Metanephros (tissue), 1 donor: ENCODE data around the gene LSM5. TPM values are rescaled to one million over a fixed set of nuclear protein-coding genes. Genes with fewer than 3 reads are reported as not detected.

Source experiments
- total RNA-seq: library from RNA; depleted of rRNA; stranded (reverse); fragments of >200 nt; gene quantifications from one replicate; pipeline ENCODE4 v1.2.3, GENCODE V29; 2014

LSM5 gene
- total RNA-seq, result 25.0 TPM

DNA sequence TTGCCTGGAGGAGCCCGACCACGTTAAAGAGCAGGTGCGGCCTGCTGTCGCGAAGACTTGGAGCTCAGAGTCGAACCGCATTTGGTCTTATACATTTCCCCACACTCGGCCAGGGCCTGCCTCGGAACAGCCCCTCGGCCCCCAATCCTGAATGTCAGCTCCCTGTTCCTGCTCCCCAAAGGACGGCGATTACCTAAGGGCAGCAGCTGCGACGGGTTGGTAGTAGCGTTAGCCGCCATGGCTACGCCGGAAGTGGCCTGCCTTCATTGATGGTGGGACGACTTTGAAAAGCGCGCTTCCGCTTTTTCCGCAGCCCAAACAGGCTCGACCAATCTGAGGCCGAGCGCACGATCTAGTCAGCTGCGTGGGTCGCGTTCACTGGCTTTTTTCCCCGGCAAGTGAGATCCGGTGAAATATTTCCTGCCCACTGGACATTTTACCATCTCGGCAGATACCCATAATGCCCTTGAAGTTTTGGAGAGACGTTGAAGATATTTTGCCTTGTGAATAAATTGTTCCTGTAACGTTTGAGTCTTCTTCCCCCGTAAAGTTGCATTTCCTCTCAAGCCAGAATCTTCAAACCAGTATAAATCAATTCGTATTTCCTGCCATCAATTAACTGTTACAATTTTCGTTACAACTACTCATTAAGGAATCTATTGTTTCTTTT lies at the start of gene LSM5:
TSS of gene LSM5 (minus strand) at position 254 of the 670 bp plus-strand sequence. CDS start at position 239, 15 bp downstream.

DNA sequence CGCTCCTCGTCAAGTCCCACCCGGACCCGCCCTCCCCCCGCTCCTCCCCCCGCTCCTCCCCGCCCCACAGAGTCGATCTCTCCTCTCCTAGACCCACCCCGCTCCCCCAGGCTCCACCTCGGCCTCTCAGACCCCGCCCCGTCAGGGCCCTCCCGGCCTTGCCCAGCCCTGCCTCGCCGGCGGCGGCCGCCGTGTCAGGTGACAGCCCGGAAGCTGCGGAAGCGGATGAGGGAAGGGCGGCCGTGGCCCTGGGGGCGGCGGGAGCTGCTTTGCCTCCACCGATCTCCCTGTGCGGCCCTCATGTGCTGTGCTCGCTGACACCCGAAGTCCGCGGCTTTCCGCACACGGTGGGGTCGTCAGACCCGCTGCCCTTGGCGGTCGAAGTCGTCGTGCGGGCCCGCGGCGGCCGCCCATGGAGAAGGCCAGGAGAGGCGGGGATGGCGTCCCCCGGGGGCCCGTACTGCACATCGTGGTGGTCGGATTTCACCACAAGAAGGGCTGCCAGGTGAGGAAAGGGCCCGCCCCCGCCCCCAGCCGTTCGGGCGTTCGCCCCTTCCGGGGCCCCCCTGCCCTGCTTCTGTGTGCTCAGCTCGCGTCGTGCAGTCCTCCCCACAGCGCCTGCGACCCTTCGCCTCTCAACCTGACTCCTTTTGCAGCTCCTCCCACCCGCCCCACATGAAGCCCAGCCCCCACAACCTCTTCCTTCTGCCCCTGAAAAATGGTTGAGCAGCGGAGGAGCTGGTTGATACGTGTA lies 5.3 kb upstream of the LSM5 start, which contains the start of gene AVL9:
TSS of gene AVL9 (plus strand) at position 192 of the 754 bp plus-strand sequence. CDS start at position 413, 221 bp downstream.

Other genes with a start within 250 kb of the LSM5 start
- gene AVL9, start 5.1 kb upstream of the LSM5 start, total RNA-seq, result 32.3 TPM